Hypothalamus (tissue), 51 donors: ENCODE results near the gene C7.
"Not testable (repeated sequence)": the region's sequence is repeated elsewhere in the genome, so short reads cannot be mapped to it uniquely, and the experiment has no call there.

Source experiments
- DNase-seq, 51 donors: peaks; one replicate each; lab custom pipeline; 2025; lab: John Stamatoyannopoulos, UW

C7 gene

GRCh38 chr5:40988746-40989510 is 79.6 kb downstream of the C7 start:
- no peak for DNase-seq

GRCh38 chr5:40991168-40991980 is 82.1 kb downstream of the C7 start:
- peak in 23 of 51 donors; percentile 0 to 34 (median 6) for DNase-seq

DNA sequence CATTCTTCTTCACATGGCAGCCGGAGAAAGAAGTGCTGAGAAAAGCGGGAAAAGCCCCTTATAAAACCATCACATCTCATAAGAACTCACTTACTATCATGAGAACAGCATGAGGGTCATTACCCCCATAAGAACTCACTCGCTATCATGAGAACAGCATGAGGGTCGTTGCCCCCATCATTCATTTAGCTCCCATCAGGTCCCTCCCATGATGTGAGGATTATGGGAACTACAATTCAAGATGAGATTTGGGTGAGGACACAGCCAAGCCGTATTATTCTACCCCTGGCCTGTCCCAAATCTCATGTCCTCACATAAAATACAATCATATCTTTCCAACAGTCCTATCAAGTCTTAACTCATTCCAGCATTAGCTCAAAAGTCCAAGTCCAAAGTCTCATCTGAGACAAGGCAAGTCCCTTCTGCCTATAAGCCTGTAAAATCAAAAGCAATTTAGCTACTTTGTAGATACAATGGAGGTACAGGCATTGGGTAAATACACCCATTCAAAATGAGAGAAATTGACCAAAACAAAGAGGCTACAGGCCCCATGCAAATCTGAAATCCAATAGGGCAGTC is 82.8 kb downstream of the C7 start:
- DNase-seq: peak in 1 of 51 donors; percentile 0

GRCh38 chr5:40995801-40996586 is 86.7 kb downstream of the C7 start:
- no peak for DNase-seq

GRCh38 chr5:40999142-40999541 is 89.8 kb downstream of the C7 start:
- no peak for DNase-seq

DNA sequence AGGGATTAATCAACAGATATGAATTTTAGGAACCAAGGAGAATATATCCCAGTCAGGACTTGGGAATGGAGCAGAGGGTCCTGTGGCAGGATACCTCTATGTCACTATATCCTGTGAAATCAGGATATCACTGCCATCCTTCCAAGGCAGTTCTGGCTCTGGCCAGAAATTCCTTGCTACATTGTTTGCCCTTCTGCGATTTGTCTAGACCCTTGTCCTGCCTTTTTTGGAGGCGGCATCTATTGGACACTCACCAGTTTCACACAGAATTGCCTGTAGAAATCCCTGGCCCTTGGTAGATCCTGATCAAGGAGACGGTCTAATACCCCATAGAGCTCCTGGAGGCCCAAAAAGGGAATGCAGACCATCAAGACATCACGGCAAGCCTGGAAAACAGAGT is 90.7 kb downstream of the C7 start:
- no peak for DNase-seq

- DNase-seq: no peak
These were observed 94.5 kb downstream of the C7 start for GRCh38 chr5:41003670-41004376.

DNA sequence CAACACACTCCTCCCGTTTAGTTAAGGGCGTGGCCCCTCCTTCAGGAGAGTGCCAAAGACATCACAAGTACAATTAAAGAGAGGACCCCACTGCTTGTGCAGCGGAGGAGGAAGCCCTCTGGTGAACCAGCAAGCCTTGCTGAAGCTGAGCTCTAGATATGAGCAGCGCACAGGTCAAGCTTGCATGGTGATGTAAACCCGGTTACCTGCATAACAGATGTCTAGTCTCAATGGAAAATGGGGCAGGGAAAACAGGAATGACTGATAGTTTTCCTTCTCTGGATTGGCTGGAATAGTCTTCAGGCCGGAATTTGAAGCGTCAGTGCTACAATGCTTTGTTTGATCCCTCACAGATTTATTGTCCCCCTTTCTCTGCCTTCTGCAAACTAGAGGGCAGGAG is 95.6 kb downstream of the C7 start:
- DNase-seq: no peak

- DNase-seq: no peak
These were observed 99.9 kb downstream of the C7 start for GRCh38 chr5:41009232-41009631.

GRCh38 chr5:41010572-41010971 is 101.3 kb downstream of the C7 start:
- DNase-seq: no peak

DNA sequence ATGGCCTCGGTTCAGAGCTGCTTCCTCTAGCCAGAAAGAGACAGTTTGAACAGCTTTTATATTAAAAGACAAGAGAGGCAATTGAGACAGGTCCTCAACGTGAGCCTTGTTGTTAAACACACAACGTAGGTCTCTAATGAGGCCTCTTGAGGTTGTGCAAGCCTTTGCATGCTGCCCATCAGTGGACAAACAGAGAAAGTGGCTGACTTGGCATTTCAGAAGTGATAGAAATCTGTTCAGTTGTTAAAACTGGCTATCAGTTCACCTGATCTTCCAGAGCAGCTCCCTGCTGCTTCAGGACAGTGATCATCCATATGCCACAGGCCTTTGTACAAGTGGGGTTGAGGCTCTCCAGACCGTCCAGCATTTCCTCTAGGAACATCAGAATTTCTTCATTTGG is 103.0 kb downstream of the C7 start:
- DNase-seq: no peak

DNA sequence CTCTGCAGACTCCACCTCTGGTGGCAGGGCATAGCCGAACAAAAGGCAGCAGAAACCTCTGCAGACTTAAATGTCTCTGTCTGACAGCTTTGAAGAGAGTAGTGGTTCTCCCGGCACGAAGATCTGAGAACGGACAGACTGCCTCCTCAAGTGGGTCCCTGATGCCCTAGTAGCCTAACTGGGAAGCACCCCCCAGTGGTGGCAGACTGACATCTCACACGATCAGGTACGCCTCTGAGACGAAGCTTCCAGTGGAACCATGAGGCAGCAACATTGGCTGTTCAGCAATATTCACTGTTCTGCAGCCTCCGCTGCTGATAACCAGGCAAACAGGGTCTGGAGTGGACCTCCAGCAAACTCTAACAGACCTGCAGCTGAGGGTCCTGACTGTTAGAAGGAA is 113.3 kb downstream of the C7 start:
- DNase-seq: not testable (repeated sequence)
